PC-9 (cell line): ENCODE measurements around the gene SYCP2L.

Experiments
- CTCF ChIP-seq: fragments of 200-600 bp; sonication (generic); conservative IDR thresholded peaks from 2 replicates; pipeline ENCODE4 v1.6.1; 2017; ENCODE audit warnings: mixed run types, antibody characterized with exemption, mild to moderate bottlenecking, moderate library complexity
- EZH2 ChIP-seq: fragments of 200-600 bp; sonication (generic); IDR thresholded peaks from 2 replicates; pipeline ENCODE4 v1.8.0; 2017; ENCODE audit warnings: antibody characterized with exemption, low read depth

- no peak for TF ChIP-seq CTCF
- no peak for TF ChIP-seq EZH2
Measured at GRCh38 chr6:11017090-11017489, 130.2 kb downstream of the SYCP2L start.
